DOHH2 (cell line): ENCODE results near the gene RFC4.

ENCODE experiments used
- H3F3A ChIP-seq: fragments of 200-600 bp; sonication (generic), shearing (Covaris generic); 2 replicates; pipeline ENCODE4 v1.6.0; 2016; ENCODE audit warnings: antibody characterized with exemption, mild to moderate bottlenecking; ENCODE audit not compliant: control insufficient read depth, insufficient read depth
- H3K27ac ChIP-seq: fragments of 200-600 bp; sonication (generic); 2 replicates; pipeline ENCODE4 v1.5.1; 2014; ENCODE audit warnings: low read depth, mild to moderate bottlenecking, low read length, moderate library complexity
- H3K27me3 ChIP-seq: fragments of 200-600 bp; sonication (generic); 2 replicates; pipeline ENCODE4 v1.6.1; 2014; ENCODE audit warnings: mild to moderate bottlenecking, low read length, mixed read lengths; ENCODE audit not compliant: control insufficient read depth
- H3K36me3 ChIP-seq: fragments of 200-600 bp; sonication (generic); 2 replicates; pipeline ENCODE4 v1.6.1; 2014; ENCODE audit warnings: mild to moderate bottlenecking, low read length, moderate library complexity, mixed read lengths; ENCODE audit not compliant: control insufficient read depth
- H3K4me1 ChIP-seq: fragments of 200-600 bp; sonication (generic); 2 replicates; pipeline ENCODE4 v1.6.1; 2014; ENCODE audit warnings: mild to moderate bottlenecking, low read length, mixed read lengths; ENCODE audit not compliant: control insufficient read depth
- H3K4me2 ChIP-seq: fragments of 200-600 bp; sonication (generic); 2 replicates; pipeline ENCODE4 v1.6.0; 2014; ENCODE audit warnings: mild to moderate bottlenecking, low read length, moderate library complexity
- H3K4me3 ChIP-seq: fragments of 200-600 bp; sonication (generic); 2 replicates; pipeline ENCODE4 v1.5.1; 2014; ENCODE audit warnings: mild to moderate bottlenecking, low read length, mixed read lengths
- H3K79me2 ChIP-seq: fragments of 200-600 bp; sonication (generic); 2 replicates; pipeline ENCODE4 v1.6.1; 2014; ENCODE audit warnings: mild to moderate bottlenecking, low read length, mixed read lengths; ENCODE audit not compliant: control insufficient read depth
- H3K9me2 ChIP-seq: fragments of 200-600 bp; sonication (generic); replicated peaks from 2 replicates; pipeline ENCODE4 v1.6.1; 2014; ENCODE audit warnings: mild to moderate bottlenecking, low read length, mixed read lengths; ENCODE audit not compliant: control insufficient read depth
- H3K9me3 ChIP-seq: fragments of 200-600 bp; sonication (generic); 2 replicates; pipeline ENCODE4 v1.6.1; 2014; ENCODE audit warnings: antibody characterized with exemption, low read length, mixed read lengths; ENCODE audit not compliant: control insufficient read depth, insufficient read depth
- H4K20me1 ChIP-seq: fragments of 200-600 bp; sonication (generic); 2 replicates; pipeline ENCODE4 v1.6.0; 2014; ENCODE audit warnings: low read depth, mild to moderate bottlenecking, antibody characterized with exemption, low read length, moderate library complexity; ENCODE audit not compliant: control insufficient read depth, insufficient read depth
- EZH2phosphoT487 ChIP-seq: fragments of 200-600 bp; sonication (generic); IDR thresholded peaks from 2 replicates; pipeline ENCODE4 v1.6.1; 2017; ENCODE audit warnings: borderline replicate concordance, mild to moderate bottlenecking, antibody characterized with exemption, low read length, moderate library complexity, mixed read lengths
- TF ChIP-seq, protein P1 (sequence below): fragments of 200-600 bp; sonication (generic); IDR thresholded peaks from one replicate; pipeline ENCODE4 v1.5.1; 2014; ENCODE audit warnings: antibody characterized with exemption, mild to moderate bottlenecking, low read depth, low read length; ENCODE audit not compliant: poor library complexity, severe bottlenecking

The RFC4 gene

GRCh38 chr3:186775999-186776398 lies 30.3 kb downstream of the RFC4 start:
- Histone ChIP-seq H3K4me1 (peaks cover 38% of the 10 kb centered on the region), H3K9me3 (no peaks in the 10 kb centered on the region), H3K9me2 (no peaks in the 10 kb centered on the region), H3K27ac (no peak overlapping the region), H3K79me2 (peaks cover 5% of the 10 kb centered on the region; the same call in 1 of the 2 replicates), H3K4me2 (peak overlapping the region; percentile 5; the same call in 1 of the 2 replicates), H3F3A (peaks cover 5% of the 10 kb centered on the region), H3K36me3 (no peaks in the 10 kb centered on the region), H4K20me1 (no peaks in the 10 kb centered on the region), H3K4me3 (no peak overlapping the region), H3K27me3 (no peaks in the 10 kb centered on the region)
- no peak for TF ChIP-seq EZH2phosphoT487

DNA sequence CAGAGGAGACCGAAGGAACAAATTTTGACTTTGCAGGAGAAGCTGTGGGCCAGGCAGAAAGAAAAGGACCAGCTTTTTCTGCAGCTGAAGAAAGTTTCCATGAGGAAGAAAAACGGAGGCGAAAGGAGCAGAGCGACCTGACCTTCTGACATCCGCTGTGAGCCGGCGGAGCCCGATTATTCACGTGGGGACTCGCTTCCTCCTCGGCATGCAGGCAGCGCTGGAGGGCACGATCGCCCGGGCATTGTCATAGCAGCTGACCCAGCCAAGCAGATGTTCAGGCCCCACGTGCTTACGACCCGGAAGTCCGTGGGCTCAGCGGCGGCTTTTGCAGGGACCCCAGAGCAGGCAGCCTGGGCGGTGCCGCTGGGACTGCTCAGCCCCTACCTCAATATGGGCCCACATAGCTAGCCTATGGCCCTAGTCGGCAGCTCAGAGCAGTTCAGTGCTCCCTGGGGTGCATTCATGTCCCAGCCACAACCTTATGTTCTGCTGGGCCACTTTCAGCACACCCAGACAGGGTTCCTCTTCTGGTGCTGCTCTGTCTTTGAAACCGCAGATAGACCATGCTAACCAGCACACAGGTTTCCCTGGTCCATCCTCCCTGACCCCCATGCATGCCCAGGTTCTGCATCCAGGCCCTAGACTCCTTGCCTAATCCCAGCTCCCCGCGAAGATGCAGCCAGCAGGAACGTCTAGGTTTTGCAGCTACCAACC lies 33.4 kb downstream of the RFC4 start:
- Histone ChIP-seq H3K36me3 (no peaks in the 10 kb centered on the region), H3K27me3 (no peaks in the 10 kb centered on the region), H3K79me2 (peaks cover 5% of the 10 kb centered on the region; the same call in 1 of the 2 replicates), H3F3A (peaks cover 5% of the 10 kb centered on the region), H3K4me2 (peak overlapping the region; percentile 99), H3K27ac (peak overlapping the region; percentile 24), H3K4me3 (peak overlapping the region; percentile 85), H3K9me3 (no peaks in the 10 kb centered on the region), H3K9me2 (no peaks in the 10 kb centered on the region), H3K4me1 (peaks cover 40% of the 10 kb centered on the region), H4K20me1 (no peaks in the 10 kb centered on the region)
- no peak for TF ChIP-seq EZH2phosphoT487
- TF ChIP-seq, protein P1, sequence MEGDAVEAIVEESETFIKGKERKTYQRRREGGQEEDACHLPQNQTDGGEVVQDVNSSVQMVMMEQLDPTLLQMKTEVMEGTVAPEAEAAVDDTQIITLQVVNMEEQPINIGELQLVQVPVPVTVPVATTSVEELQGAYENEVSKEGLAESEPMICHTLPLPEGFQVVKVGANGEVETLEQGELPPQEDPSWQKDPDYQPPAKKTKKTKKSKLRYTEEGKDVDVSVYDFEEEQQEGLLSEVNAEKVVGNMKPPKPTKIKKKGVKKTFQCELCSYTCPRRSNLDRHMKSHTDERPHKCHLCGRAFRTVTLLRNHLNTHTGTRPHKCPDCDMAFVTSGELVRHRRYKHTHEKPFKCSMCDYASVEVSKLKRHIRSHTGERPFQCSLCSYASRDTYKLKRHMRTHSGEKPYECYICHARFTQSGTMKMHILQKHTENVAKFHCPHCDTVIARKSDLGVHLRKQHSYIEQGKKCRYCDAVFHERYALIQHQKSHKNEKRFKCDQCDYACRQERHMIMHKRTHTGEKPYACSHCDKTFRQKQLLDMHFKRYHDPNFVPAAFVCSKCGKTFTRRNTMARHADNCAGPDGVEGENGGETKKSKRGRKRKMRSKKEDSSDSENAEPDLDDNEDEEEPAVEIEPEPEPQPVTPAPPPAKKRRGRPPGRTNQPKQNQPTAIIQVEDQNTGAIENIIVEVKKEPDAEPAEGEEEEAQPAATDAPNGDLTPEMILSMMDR, result no peak

- no peaks in the 10 kb centered on the region for H3K9me3 ChIP-seq
- H3K27ac ChIP-seq, result peak overlapping the region; percentile 24
- H3K9me2 ChIP-seq, result no peaks in the 10 kb centered on the region
- H3F3A ChIP-seq, result peaks cover 5% of the 10 kb centered on the region
- peak overlapping the region; percentile 99 for H3K4me2 ChIP-seq
- peaks cover 40% of the 10 kb centered on the region for H3K4me1 ChIP-seq
- peaks cover 5% of the 10 kb centered on the region; the same call in 1 of the 2 replicates for H3K79me2 ChIP-seq
- TF ChIP-seq EZH2phosphoT487, result no peak
- TF ChIP-seq, protein P1, result peak; percentile 48
- H4K20me1 ChIP-seq, result no peaks in the 10 kb centered on the region
- no peaks in the 10 kb centered on the region for H3K36me3 ChIP-seq
- no peaks in the 10 kb centered on the region for H3K27me3 ChIP-seq
- H3K4me3 ChIP-seq, result peak overlapping the region; percentile 85
Measured at GRCh38 chr3:186772281-186772694, 34.0 kb downstream of the RFC4 start.

GRCh38 chr3:186760897-186761447 lies 45.3 kb downstream of the RFC4 start:
- Histone ChIP-seq H3F3A (no peaks in the 10 kb centered on the region), H3K27me3 (no peaks in the 10 kb centered on the region), H3K9me3 (no peaks in the 10 kb centered on the region), H3K4me2 (no peak overlapping the region), H3K4me1 (no peaks in the 10 kb centered on the region), H3K79me2 (no peaks in the 10 kb centered on the region), H4K20me1 (no peaks in the 10 kb centered on the region), H3K27ac (no peak overlapping the region), H3K36me3 (no peaks in the 10 kb centered on the region), H3K4me3 (no peak overlapping the region), H3K9me2 (no peaks in the 10 kb centered on the region)
- TF ChIP-seq, protein P1, result no peak
- no peak for TF ChIP-seq EZH2phosphoT487
